ENCODE measurements around the gene BTNL8. TPM values are rescaled to one million over a fixed set of nuclear protein-coding genes. Genes with fewer than 3 reads are reported as not detected.

The BTNL8 gene
- total RNA-seq, 3 donors from 2014 or later (not counting 1 experiment from before 2014, with no cell fraction given): 0.75 TPM; not detected in 2

GRCh38 chr5:180950291-180950949, 51.5 kb downstream of the BTNL8 start:
- no peaks in the 10 kb centered on the region for H3K9me3 ChIP-seq (ENCODE audit: control insufficient read depth, insufficient read depth, low read length)
- no peak for TF ChIP-seq CTCF (IDR thresholded peaks at IDR 0.05)
- H3K9me3 Mint-ChIP-seq: no peaks in the 10 kb centered on the region
- ATAC-seq (no peak), DNase-seq (no peak)
- H3K4me3 ChIP-seq (ENCODE audit: low read length): no peak overlapping the region
- no peaks in the 10 kb centered on the region for H3K4me1 Mint-ChIP-seq
- no peaks in the 10 kb centered on the region for H3K36me3 ChIP-seq (ENCODE audit: control insufficient read depth, insufficient read depth, low read length)
- intact Hi-C loops (cut with micrococcal nuclease): no loop called here
- H3K27me3 Mint-ChIP-seq (ENCODE audit: low read depth in 2 of 2): peaks cover 0 to 5% of the 10 kb centered on the region in 2 donors
- H3K36me3 Mint-ChIP-seq: no peaks in the 10 kb centered on the region
- no peaks in the 10 kb centered on the region for H3K27me3 ChIP-seq (ENCODE audit: control insufficient read depth, insufficient read depth, low read length)
- no peak overlapping the region for H3K4me3 Mint-ChIP-seq
- WGBS (ENCODE audit: insufficient coverage): 71% methylated on average over 5 of the region's 6 CpGs
- no peaks in the 10 kb centered on the region for H3K4me1 ChIP-seq (ENCODE audit: control insufficient read depth, insufficient read depth, low read length)
- H3K27ac Mint-ChIP-seq: no peak overlapping the region
- H3K27ac ChIP-seq (ENCODE audit: low read length): no peak overlapping the region

- H3K27me3 ChIP-seq (ENCODE audit: control insufficient read depth, insufficient read depth, low read length): no peaks in the 10 kb centered on the region
- TF ChIP-seq CTCF (IDR thresholded peaks at IDR 0.05): no peak
- H3K27me3 Mint-ChIP-seq (ENCODE audit: low read depth in 2 of 2): peaks cover 0 to 8% of the 10 kb centered on the region in 2 donors
- H3K4me3 Mint-ChIP-seq: no peak overlapping the region
- WGBS (ENCODE audit: insufficient coverage): 85% methylated on average over 5 of the region's 5 CpGs
- no peaks in the 10 kb centered on the region for H3K9me3 Mint-ChIP-seq
- ATAC-seq: no peak
- no peaks in the 10 kb centered on the region for H3K9me3 ChIP-seq (ENCODE audit: control insufficient read depth, insufficient read depth, low read length)
- no peak overlapping the region for H3K27ac ChIP-seq (ENCODE audit: low read length)
- peaks cover 0 to 5% of the 10 kb centered on the region in 2 donors for H3K4me1 Mint-ChIP-seq
- no peaks in the 10 kb centered on the region for H3K36me3 Mint-ChIP-seq
- no peaks in the 10 kb centered on the region for H3K36me3 ChIP-seq (ENCODE audit: control insufficient read depth, insufficient read depth, low read length)
- no peak overlapping the region for H3K27ac Mint-ChIP-seq
- DNase-seq: no peak
- no peaks in the 10 kb centered on the region for H3K4me1 ChIP-seq (ENCODE audit: control insufficient read depth, insufficient read depth, low read length)
- intact Hi-C loops (cut with micrococcal nuclease): no loop called here
- H3K4me3 ChIP-seq (ENCODE audit: low read length): no peak overlapping the region
Observed at GRCh38 chr5:180959661-180960060, 60.7 kb downstream of the BTNL8 start.

- no peak for ATAC-seq
- Mint-ChIP-seq H3K36me3 (no peaks in the 10 kb centered on the region), H3K4me1 (peaks cover 0 to 5% of the 10 kb centered on the region in 2 donors), H3K27ac (no peak overlapping the region), H3K27me3 (ENCODE audit: low read depth in 2 of 2) (peaks cover 0 to 6% of the 10 kb centered on the region in 2 donors), H3K4me3 (no peak overlapping the region), H3K9me3 (no peaks in the 10 kb centered on the region)
- 0% methylated on average over 3 of the region's 3 CpGs for WGBS (ENCODE audit: insufficient coverage)
- Histone ChIP-seq H3K27ac (ENCODE audit: low read length) (no peak overlapping the region), H3K27me3 (ENCODE audit: control insufficient read depth, insufficient read depth, low read length) (no peaks in the 10 kb centered on the region), H3K36me3 (ENCODE audit: control insufficient read depth, insufficient read depth, low read length) (no peaks in the 10 kb centered on the region), H3K4me3 (ENCODE audit: low read length) (no peak overlapping the region), H3K4me1 (ENCODE audit: control insufficient read depth, insufficient read depth, low read length) (no peaks in the 10 kb centered on the region), H3K9me3 (ENCODE audit: control insufficient read depth, insufficient read depth, low read length) (no peaks in the 10 kb centered on the region)
- intact Hi-C loops (cut with micrococcal nuclease): no loop called here
- TF ChIP-seq CTCF (IDR thresholded peaks at IDR 0.05): no peak
- no peak for DNase-seq
Observed at GRCh38 chr5:180960209-180960608, 61.2 kb downstream of the BTNL8 start.

GRCh38 chr5:180969406-180969805, 70.4 kb downstream of the BTNL8 start:
- Mint-ChIP-seq H3K27ac (no peak overlapping the region), H3K4me3 (no peak overlapping the region), H3K36me3 (no peaks in the 10 kb centered on the region), H3K27me3 (ENCODE audit: low read depth in 2 of 2) (peaks cover 0 to 13% of the 10 kb centered on the region in 2 donors), H3K4me1 (no peaks in the 10 kb centered on the region), H3K9me3 (no peaks in the 10 kb centered on the region)
- TF ChIP-seq CTCF (IDR thresholded peaks at IDR 0.05): no peak
- Histone ChIP-seq H3K4me1 (ENCODE audit: control insufficient read depth, insufficient read depth, low read length) (no peaks in the 10 kb centered on the region), H3K9me3 (ENCODE audit: control insufficient read depth, insufficient read depth, low read length) (no peaks in the 10 kb centered on the region), H3K27me3 (ENCODE audit: control insufficient read depth, insufficient read depth, low read length) (no peaks in the 10 kb centered on the region), H3K36me3 (ENCODE audit: control insufficient read depth, insufficient read depth, low read length) (no peaks in the 10 kb centered on the region), H3K4me3 (ENCODE audit: low read length) (no peak overlapping the region), H3K27ac (ENCODE audit: low read length) (no peak overlapping the region)
- ATAC-seq (no peak), DNase-seq (no peak)
- 95% methylated on average over 23 of the region's 23 CpGs for WGBS (ENCODE audit: insufficient coverage)
- intact Hi-C loops (cut with micrococcal nuclease): no loop called here
